Measurements from ENCODE around the gene ANGPTL4.
A peak's percentile ranks its signal among the peaks of the same experiment; 100 is the strongest.
"Not testable (repeated sequence)": the region's sequence is repeated elsewhere in the genome, so short reads cannot be mapped to it uniquely, and the experiment has no call there.

The ANGPTL4 gene

GRCh38 chr19:8363803-8364771 lies at the start of gene ANGPTL4:
Gene ANGPTL4, plus strand, starts transcription at chr19:8364155. Its CDS starts 167 bp downstream, at chr19:8364322.
- DNase-seq: peak in 1 of 2 experiments; percentile 38

- not testable (repeated sequence) for DNase-seq
Measured at GRCh38 chr19:8314981-8315640, 48.8 kb upstream of the ANGPTL4 start.

GRCh38 chr19:8316351-8317125 lies 47.4 kb upstream of the ANGPTL4 start:
- no peak for DNase-seq

- DNase-seq: not testable (repeated sequence)
Measured at GRCh38 chr19:8318835-8319234, 45.1 kb upstream of the ANGPTL4 start.

GRCh38 chr19:8319807-8320520 lies 44.0 kb upstream of the ANGPTL4 start:
- DNase-seq: no peak

- no peak for DNase-seq
Measured at GRCh38 chr19:8320564-8321066, 43.3 kb upstream of the ANGPTL4 start.

GRCh38 chr19:8321067-8321985 lies 42.6 kb upstream of the ANGPTL4 start, which contains the start of the genes NDUFA7 and RPS28:
Gene NDUFA7, minus strand, starts transcription at chr19:8321375. Its CDS starts 17 bp downstream, at chr19:8321358.
Gene RPS28, plus strand, starts transcription at chr19:8321496. Its CDS starts 35 bp downstream, at chr19:8321531.
- peak; percentile 87 to 96 for DNase-seq

- DNase-seq: no peak
Measured at GRCh38 chr19:8321986-8322637, 41.8 kb upstream of the ANGPTL4 start.

GRCh38 chr19:8322638-8322997 lies 41.3 kb upstream of the ANGPTL4 start:
- no peak for DNase-seq

GRCh38 chr19:8323781-8324185 lies 40.2 kb upstream of the ANGPTL4 start:
- no peak for DNase-seq

- no peak for DNase-seq
Measured at GRCh38 chr19:8324186-8325050, 39.5 kb upstream of the ANGPTL4 start.

- no peak for DNase-seq
Measured at GRCh38 chr19:8325454-8325853, 38.5 kb upstream of the ANGPTL4 start.

- no peak for DNase-seq
Measured at GRCh38 chr19:8329996-8330395, 34.0 kb upstream of the ANGPTL4 start.

GRCh38 chr19:8331263-8331845 lies 32.6 kb upstream of the ANGPTL4 start:
- no peak for DNase-seq

GRCh38 chr19:8332976-8333766 lies 30.8 kb upstream of the ANGPTL4 start:
- peak in 1 of 2 experiments; percentile 21 for DNase-seq

GRCh38 chr19:8333767-8334457 lies 30.0 kb upstream of the ANGPTL4 start:
- peak in 1 of 2 experiments; percentile 68 for DNase-seq
